ENCODE results near the gene GHRL. TPM values are rescaled to one million over a fixed set of nuclear protein-coding genes. Genes with fewer than 3 reads are reported as not detected.
A peak's percentile ranks its signal among the peaks of the same experiment; 100 is the strongest.

Gene GHRL
- total RNA-seq, 3 donors from 2014 or later, result 0.51 to 0.63 (median 0.55) TPM

DNA sequence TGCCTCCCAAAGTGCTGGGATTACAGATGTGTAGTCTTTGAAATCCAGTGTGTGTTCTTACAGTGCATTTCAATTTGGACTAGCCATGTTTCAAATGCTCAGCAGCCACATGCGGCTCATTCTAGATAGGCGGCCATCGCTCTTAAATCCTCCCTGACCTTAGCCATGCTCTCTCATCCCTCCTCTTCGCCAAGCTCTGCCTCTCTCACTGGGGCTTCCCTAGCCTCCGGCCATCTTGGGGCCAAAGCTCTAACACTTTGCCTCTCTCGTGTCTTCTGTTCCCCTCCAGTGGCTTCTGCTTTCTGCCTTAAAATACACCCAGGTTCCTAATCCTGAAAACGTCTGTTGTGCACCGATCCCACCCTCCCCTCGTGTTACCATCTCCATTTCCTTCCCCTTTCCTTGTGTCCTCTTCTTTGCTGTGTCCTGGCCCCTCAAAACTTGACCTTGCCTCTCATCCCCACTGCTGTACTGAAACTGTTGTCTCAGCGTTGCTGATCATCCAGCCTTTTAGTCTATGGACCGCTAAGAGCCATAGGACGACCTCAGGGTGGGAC, 1.4 kb upstream of the GHRL start:
- ATAC-seq, result peak; percentile 15
- H3K36me3 ChIP-seq (ENCODE audit: low read depth), result no peaks in the 10 kb centered on the region
- intact Hi-C loops (cut with DNase I, micrococcal nuclease), result no loop called here
- H3K9me3 ChIP-seq, result no peaks in the 10 kb centered on the region
- no peaks in the 10 kb centered on the region for H3K4me1 ChIP-seq (ENCODE audit: low read depth)
- H3K4me3 ChIP-seq, result no peak overlapping the region
- TF ChIP-seq, protein P1, sequence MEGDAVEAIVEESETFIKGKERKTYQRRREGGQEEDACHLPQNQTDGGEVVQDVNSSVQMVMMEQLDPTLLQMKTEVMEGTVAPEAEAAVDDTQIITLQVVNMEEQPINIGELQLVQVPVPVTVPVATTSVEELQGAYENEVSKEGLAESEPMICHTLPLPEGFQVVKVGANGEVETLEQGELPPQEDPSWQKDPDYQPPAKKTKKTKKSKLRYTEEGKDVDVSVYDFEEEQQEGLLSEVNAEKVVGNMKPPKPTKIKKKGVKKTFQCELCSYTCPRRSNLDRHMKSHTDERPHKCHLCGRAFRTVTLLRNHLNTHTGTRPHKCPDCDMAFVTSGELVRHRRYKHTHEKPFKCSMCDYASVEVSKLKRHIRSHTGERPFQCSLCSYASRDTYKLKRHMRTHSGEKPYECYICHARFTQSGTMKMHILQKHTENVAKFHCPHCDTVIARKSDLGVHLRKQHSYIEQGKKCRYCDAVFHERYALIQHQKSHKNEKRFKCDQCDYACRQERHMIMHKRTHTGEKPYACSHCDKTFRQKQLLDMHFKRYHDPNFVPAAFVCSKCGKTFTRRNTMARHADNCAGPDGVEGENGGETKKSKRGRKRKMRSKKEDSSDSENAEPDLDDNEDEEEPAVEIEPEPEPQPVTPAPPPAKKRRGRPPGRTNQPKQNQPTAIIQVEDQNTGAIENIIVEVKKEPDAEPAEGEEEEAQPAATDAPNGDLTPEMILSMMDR (IDR thresholded peaks at IDR 0.05), result no peak
- no peak for DNase-seq

DNA sequence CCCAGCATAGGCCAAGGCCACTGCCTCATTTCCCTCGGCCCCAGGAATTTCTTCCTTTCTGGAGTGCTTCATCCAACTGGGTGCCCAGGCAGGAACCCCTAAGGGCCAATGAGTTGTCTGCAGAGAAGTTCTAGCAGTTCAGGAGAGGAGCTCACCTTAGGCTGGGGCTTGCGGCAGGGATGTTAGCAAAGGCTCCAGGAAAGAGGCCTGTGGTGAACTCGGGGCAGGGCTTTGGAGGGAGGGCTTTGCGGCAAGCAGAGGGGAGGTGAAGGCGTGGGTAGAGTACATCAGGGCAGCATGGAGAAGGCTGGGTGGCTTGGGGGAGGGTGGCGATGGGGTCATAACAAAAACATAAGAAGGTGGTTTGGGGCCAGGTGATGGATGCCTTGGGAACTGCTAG, 1.1 kb downstream of the GHRL start:
- no peaks in the 10 kb centered on the region for H3K36me3 ChIP-seq (ENCODE audit: low read depth)
- intact Hi-C loops (cut with DNase I, micrococcal nuclease), result no loop called here
- DNase-seq (no peak), ATAC-seq (no peak)
- no peak overlapping the region for H3K4me3 ChIP-seq
- H3K9me3 ChIP-seq, result no peaks in the 10 kb centered on the region
- no peaks in the 10 kb centered on the region for H3K4me1 ChIP-seq (ENCODE audit: low read depth)
- TF ChIP-seq, protein P1 (IDR thresholded peaks at IDR 0.05), result no peak

DNA sequence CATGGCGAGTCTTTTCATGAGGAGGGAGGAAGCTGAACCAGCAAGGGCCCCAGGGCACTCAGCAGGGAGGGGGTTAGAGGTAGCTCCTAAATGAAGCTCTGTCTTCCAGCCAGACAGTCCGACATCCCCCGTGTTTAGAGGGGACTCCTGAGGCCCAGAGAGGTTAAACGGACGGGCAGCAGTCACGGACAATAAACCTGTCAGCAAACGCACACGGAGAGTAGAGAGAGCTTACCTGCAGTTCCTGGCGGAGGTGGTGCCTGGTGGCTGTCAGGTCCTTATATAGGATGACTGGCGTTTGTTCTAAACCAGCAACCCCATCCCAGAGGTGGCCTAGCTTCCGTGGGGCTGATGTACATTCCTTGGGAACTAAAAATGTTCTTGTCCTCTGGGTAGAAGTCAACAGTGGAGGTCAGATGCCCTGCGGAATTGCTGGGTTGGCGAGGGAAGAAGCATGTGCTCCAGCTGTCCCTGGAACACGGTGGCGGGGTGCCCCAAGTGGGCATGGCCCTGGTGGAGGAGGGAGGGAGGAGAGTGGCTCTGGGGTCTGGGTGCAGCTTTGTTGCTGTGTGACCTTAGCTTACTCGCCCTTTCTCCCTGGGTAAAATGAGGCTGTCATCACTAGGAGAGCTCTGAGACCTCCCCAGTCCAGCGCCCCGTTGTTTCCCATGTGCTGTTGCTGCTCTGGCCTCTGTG, 2.1 kb downstream of the GHRL start:
- H3K9me3 ChIP-seq, result no peaks in the 10 kb centered on the region
- no peaks in the 10 kb centered on the region for H3K4me1 ChIP-seq (ENCODE audit: low read depth)
- no peaks in the 10 kb centered on the region for H3K36me3 ChIP-seq (ENCODE audit: low read depth)
- DNase-seq (no peak), ATAC-seq (no peak)
- no peak overlapping the region for H3K4me3 ChIP-seq
- intact Hi-C loops (cut with DNase I, micrococcal nuclease), result no loop called here
- TF ChIP-seq, protein P1 (IDR thresholded peaks at IDR 0.05), result no peak

DNA sequence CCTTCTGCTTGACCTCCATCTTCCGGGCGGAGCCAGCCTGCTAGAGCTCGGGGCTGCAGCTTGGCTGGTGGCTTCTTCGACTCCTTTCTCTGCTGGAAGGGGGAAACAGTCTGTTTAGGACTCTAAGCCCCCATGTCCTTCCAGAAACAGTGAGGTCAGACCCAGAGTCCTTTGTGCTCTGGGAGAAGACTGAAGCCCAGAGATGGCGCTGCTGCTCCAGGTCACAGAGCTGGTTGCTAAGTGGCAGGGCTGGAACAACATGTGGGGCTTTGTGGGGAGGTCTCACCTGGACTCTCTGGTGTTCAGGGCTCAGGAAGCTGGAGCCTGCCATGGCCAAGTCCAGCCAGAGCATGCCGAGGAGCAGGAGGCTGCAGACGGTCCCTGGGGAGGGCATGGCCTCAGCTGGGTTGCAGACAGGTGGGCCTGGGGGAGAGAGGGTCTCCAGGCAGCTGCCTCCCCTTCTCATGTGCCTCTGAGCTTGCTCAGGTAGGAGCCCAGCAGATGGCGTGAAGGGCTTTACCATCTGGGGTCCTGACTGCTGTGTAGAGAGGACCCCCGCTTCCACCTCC, 2.9 kb downstream of the GHRL start:
- ATAC-seq, result no peak
- TF ChIP-seq, protein P1 (IDR thresholded peaks at IDR 0.05), result no peak
- no peaks in the 10 kb centered on the region for H3K9me3 ChIP-seq
- H3K36me3 ChIP-seq (ENCODE audit: low read depth), result no peaks in the 10 kb centered on the region
- no peak for DNase-seq
- intact Hi-C loops (cut with DNase I, micrococcal nuclease), result no loop called here
- H3K4me3 ChIP-seq, result no peak overlapping the region
- no peaks in the 10 kb centered on the region for H3K4me1 ChIP-seq (ENCODE audit: low read depth)

DNA sequence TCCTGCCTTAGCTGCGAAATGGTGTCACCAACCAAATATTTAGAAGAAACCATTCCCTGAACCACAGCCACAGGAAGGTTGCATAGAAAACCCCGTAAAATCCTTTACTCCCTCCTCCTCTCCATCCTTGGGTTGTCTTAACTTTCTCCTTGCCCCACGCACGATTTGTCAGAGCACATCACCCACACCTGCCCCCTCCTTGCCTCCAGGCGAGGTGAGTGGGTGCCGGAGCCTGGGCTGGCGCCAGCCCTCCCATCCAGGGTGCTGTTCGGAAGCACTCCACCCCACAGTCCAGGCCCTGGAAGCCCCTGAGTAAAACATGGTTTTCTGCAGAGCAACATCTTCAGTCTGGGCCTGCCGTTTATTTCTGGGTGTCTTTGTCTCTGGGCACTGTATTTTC, 3.7 kb downstream of the GHRL start:
- Histone ChIP-seq H3K4me3 (no peak overlapping the region), H3K9me3 (no peaks in the 10 kb centered on the region), H3K4me1 (ENCODE audit: low read depth) (no peaks in the 10 kb centered on the region), H3K36me3 (ENCODE audit: low read depth) (no peaks in the 10 kb centered on the region)
- DNase-seq (no peak), ATAC-seq (no peak)
- TF ChIP-seq, protein P1 (IDR thresholded peaks at IDR 0.05), result no peak
- intact Hi-C loops (cut with DNase I, micrococcal nuclease), result no loop called here
